OCI-LY1 (cell line): ENCODE results near the gene ARRDC2.

Experiments
- H2AFZ ChIP-seq: fragments of 200-600 bp; sonication (generic), shearing (Covaris generic); 2 replicates; pipeline ENCODE4 v1.6.0; 2014; ENCODE audit warnings: antibody characterized with exemption, mild to moderate bottlenecking, low read length
- H3F3A ChIP-seq: fragments of 200-600 bp; sonication (generic), shearing (Covaris generic); 2 replicates; pipeline ENCODE4 v1.6.0; 2014; ENCODE audit warnings: mild to moderate bottlenecking, antibody characterized with exemption, low read length, moderate library complexity; ENCODE audit not compliant: insufficient read depth
- H3K27ac ChIP-seq: fragments of 200-600 bp; sonication (generic); 2 replicates; pipeline ENCODE4 v1.5.1; 2014; ENCODE audit warnings: low read length, mixed run types, mild to moderate bottlenecking, low read depth; ENCODE audit not compliant: poor library complexity, severe bottlenecking
- H3K27me3 ChIP-seq: fragments of 200-600 bp; sonication (generic); 2 replicates; pipeline ENCODE4 v1.6.0; 2014; ENCODE audit warnings: antibody characterized with exemption, mild to moderate bottlenecking, low read length, moderate library complexity; ENCODE audit not compliant: insufficient read depth
- H3K36me3 ChIP-seq: fragments of 200-600 bp; sonication (generic); 2 replicates; pipeline ENCODE4 v1.6.1; 2014; ENCODE audit warnings: mild to moderate bottlenecking, antibody characterized with exemption, low read length, moderate library complexity, mixed read lengths; ENCODE audit not compliant: insufficient read depth
- H3K4me1 ChIP-seq: fragments of 200-600 bp; sonication (generic); 2 replicates; pipeline ENCODE4 v1.5.1; 2014; ENCODE audit warnings: mild to moderate bottlenecking, low read length, moderate library complexity; ENCODE audit not compliant: insufficient read depth, severe bottlenecking
- H3K4me2 ChIP-seq: fragments of 200-600 bp; sonication (generic), shearing (Covaris generic); 2 replicates; pipeline ENCODE4 v1.6.1; 2014; ENCODE audit warnings: low read length
- H3K4me3 ChIP-seq: fragments of 200-600 bp; sonication (generic); 2 replicates; pipeline ENCODE4 v1.5.1; 2014; ENCODE audit warnings: low read length, low read depth, mild to moderate bottlenecking, mixed read lengths; ENCODE audit not compliant: poor library complexity, severe bottlenecking
- H3K79me2 ChIP-seq: fragments of 200-600 bp; shearing (Covaris generic); 2 replicates; pipeline ENCODE4 v1.6.1; 2016; ENCODE audit warnings: mixed run types, low read length, mixed read lengths; ENCODE audit not compliant: insufficient read depth
- H3K9ac ChIP-seq: fragments of 200-600 bp; sonication (generic), shearing (Covaris generic); 2 replicates; pipeline ENCODE4 v1.6.1; 2014; ENCODE audit warnings: mild to moderate bottlenecking, low read length, mixed read lengths
- H3K9me2 ChIP-seq: fragments of 200-600 bp; sonication (generic), shearing (Covaris generic); 2 replicates; pipeline ENCODE4 v1.6.1; 2014; ENCODE audit warnings: low read depth, mild to moderate bottlenecking, low read length, mixed read lengths
- H3K9me3 ChIP-seq: fragments of 200-600 bp; shearing (Covaris generic); 2 replicates; pipeline ENCODE4 v1.6.1; 2014; ENCODE audit warnings: low read length, mixed read lengths
- H4K20me1 ChIP-seq: fragments of 200-600 bp; sonication (generic), shearing (Covaris generic); 2 replicates; pipeline ENCODE4 v1.6.0; 2016; ENCODE audit warnings: mild to moderate bottlenecking, low read length; ENCODE audit not compliant: insufficient read depth
- CTCF ChIP-seq: fragments of 200-600 bp; sonication (generic), shearing (Covaris generic); IDR thresholded peaks from 2 replicates; pipeline ENCODE4 v1.5.1; 2017; ENCODE audit warnings: mild to moderate bottlenecking, antibody characterized with exemption, low read length, moderate library complexity, mixed read lengths
- EZH2 ChIP-seq: fragments of 200-600 bp; sonication (generic), shearing (Covaris generic); IDR thresholded peaks from 2 replicates; pipeline ENCODE4 v1.8.0; 2017; ENCODE audit warnings: borderline replicate concordance, mixed run types, mild to moderate bottlenecking, antibody characterized with exemption, low read length, moderate library complexity, mixed read lengths

ARRDC2 gene

GRCh38 chr19:18051887-18052286 lies 43.9 kb downstream of the ARRDC2 start:
- Histone ChIP-seq H3K9ac (no peak overlapping the region), H3K79me2 (no peaks in the 10 kb centered on the region), H3K36me3 (no peaks in the 10 kb centered on the region), H2AFZ (no peak overlapping the region), H3K4me1 (peaks cover 8% of the 10 kb centered on the region), H3K9me3 (no peaks in the 10 kb centered on the region), H3F3A (no peaks in the 10 kb centered on the region), H3K27ac (no peak overlapping the region), H3K4me2 (no peak overlapping the region), H3K9me2 (no peaks in the 10 kb centered on the region), H3K4me3 (no peak overlapping the region), H4K20me1 (no peaks in the 10 kb centered on the region), H3K27me3 (no peaks in the 10 kb centered on the region)
- TF ChIP-seq CTCF (no peak), EZH2 (no peak)

- no peak overlapping the region for H3K4me3 ChIP-seq
- H4K20me1 ChIP-seq: no peaks in the 10 kb centered on the region
- TF ChIP-seq CTCF (no peak), EZH2 (no peak)
- H3K79me2 ChIP-seq: no peaks in the 10 kb centered on the region
- H3K4me1 ChIP-seq: peaks cover 20% of the 10 kb centered on the region
- H3K9me3 ChIP-seq: no peaks in the 10 kb centered on the region
- no peaks in the 10 kb centered on the region for H3K36me3 ChIP-seq
- H2AFZ ChIP-seq: no peak overlapping the region
- no peak overlapping the region for H3K9ac ChIP-seq
- no peak overlapping the region for H3K4me2 ChIP-seq
- no peaks in the 10 kb centered on the region for H3K27me3 ChIP-seq
- no peaks in the 10 kb centered on the region for H3F3A ChIP-seq
- H3K9me2 ChIP-seq: no peaks in the 10 kb centered on the region
- H3K27ac ChIP-seq: peak overlapping the region; percentile 3
These were observed 45.7 kb downstream of the ARRDC2 start for GRCh38 chr19:18053576-18054219.

GRCh38 chr19:18055967-18056366 lies 48.0 kb downstream of the ARRDC2 start:
- H4K20me1 ChIP-seq: no peaks in the 10 kb centered on the region
- no peaks in the 10 kb centered on the region for H3K9me2 ChIP-seq
- no peaks in the 10 kb centered on the region for H3K27me3 ChIP-seq
- H2AFZ ChIP-seq: no peak overlapping the region
- H3K27ac ChIP-seq: no peak overlapping the region
- H3K79me2 ChIP-seq: no peaks in the 10 kb centered on the region
- H3K9ac ChIP-seq: no peak overlapping the region
- H3K36me3 ChIP-seq: no peaks in the 10 kb centered on the region
- no peak overlapping the region for H3K4me2 ChIP-seq
- H3K4me1 ChIP-seq: peaks cover 19% of the 10 kb centered on the region
- no peak overlapping the region for H3K4me3 ChIP-seq
- no peaks in the 10 kb centered on the region for H3F3A ChIP-seq
- no peak for TF ChIP-seq EZH2
- TF ChIP-seq CTCF: no peak
- H3K9me3 ChIP-seq: no peaks in the 10 kb centered on the region
